ENCODE data around the gene SPATC1L. TPM values are rescaled to one million over a fixed set of nuclear protein-coding genes. Genes with fewer than 3 reads are reported as not detected.
A peak's percentile ranks its signal among the peaks of the same experiment; 100 is the strongest.

Gene SPATC1L
- total and polyA plus RNA-seq, 7 donors, result 1.9 to 6.0 (median 3.9) TPM

- Histone ChIP-seq H3K4me3 (no peak overlapping the region), H3K36me3 (ENCODE audit: insufficient read depth in 1 of 2, low read depth in 1 of 2) (no peaks in the 10 kb centered on the region), H3K9me3 (no peaks in the 10 kb centered on the region), H3K27me3 (ENCODE audit: insufficient read depth in 3 of 3, low read length in 2 of 3) (no peaks in the 10 kb centered on the region), H3K27ac (no peak overlapping the region), H3K4me1 (no peaks in the 10 kb centered on the region)
- peak in 1 of 2 donors; percentile 33 for DNase-seq
- no peak for TF ChIP-seq CTCF (IDR thresholded peaks at IDR 0.05)
- 92 to 98% (median 98%) methylated on average over 12 of the region's 12 CpGs for WGBS, 3 donors
- intact Hi-C loops (cut with DNase I), result no loop called here
- ATAC-seq, result no peak
Observed at GRCh38 chr21:46159390-46159789, 24.9 kb downstream of the SPATC1L start.

GRCh38 chr21:46158666-46159300, 25.5 kb downstream of the SPATC1L start:
- H3K4me1 ChIP-seq, result no peaks in the 10 kb centered on the region
- DNase-seq (peak in 1 of 2 donors; percentile 29), ATAC-seq (no peak)
- TF ChIP-seq CTCF (IDR thresholded peaks at IDR 0.05), result no peak
- H3K27me3 ChIP-seq (ENCODE audit: insufficient read depth in 3 of 3, low read length in 2 of 3), result no peaks in the 10 kb centered on the region
- intact Hi-C loops (cut with DNase I), result no loop called here
- no peak overlapping the region for H3K27ac ChIP-seq
- no peak overlapping the region for H3K4me3 ChIP-seq
- no peaks in the 10 kb centered on the region for H3K36me3 ChIP-seq (ENCODE audit: insufficient read depth in 1 of 2, low read depth in 1 of 2)
- no peaks in the 10 kb centered on the region for H3K9me3 ChIP-seq
- WGBS, 3 donors, result 88 to 90% (median 89%) methylated on average over 10 of the region's 10 CpGs

GRCh38 chr21:46157987-46158451, 26.2 kb downstream of the SPATC1L start:
- no peak overlapping the region for H3K27ac ChIP-seq
- WGBS, 3 donors, result 83 to 89% (median 88%) methylated on average over 14 to 15 of the region's 15 CpGs
- H3K27me3 ChIP-seq (ENCODE audit: insufficient read depth in 3 of 3, low read length in 2 of 3), result no peaks in the 10 kb centered on the region
- H3K9me3 ChIP-seq, result no peaks in the 10 kb centered on the region
- no peak for TF ChIP-seq CTCF (IDR thresholded peaks at IDR 0.05)
- DNase-seq (no peak), ATAC-seq (no peak)
- no peak overlapping the region for H3K4me3 ChIP-seq
- no peaks in the 10 kb centered on the region for H3K36me3 ChIP-seq (ENCODE audit: insufficient read depth in 1 of 2, low read depth in 1 of 2)
- H3K4me1 ChIP-seq, result no peaks in the 10 kb centered on the region
- intact Hi-C loops (cut with DNase I), result no loop called here

- intact Hi-C loops (cut with DNase I), result no loop called here
- 81 to 96% (median 91%) methylated on average over 12 of the region's 12 CpGs for WGBS, 3 donors
- no peak overlapping the region for H3K4me3 ChIP-seq
- DNase-seq (peak in 1 of 2 donors; percentile 32), ATAC-seq (no peak)
- no peak overlapping the region for H3K27ac ChIP-seq
- no peak for TF ChIP-seq CTCF (IDR thresholded peaks at IDR 0.05)
- H3K36me3 ChIP-seq (ENCODE audit: insufficient read depth in 1 of 2, low read depth in 1 of 2), result no peaks in the 10 kb centered on the region
- no peaks in the 10 kb centered on the region for H3K9me3 ChIP-seq
- H3K27me3 ChIP-seq (ENCODE audit: insufficient read depth in 3 of 3, low read length in 2 of 3), result no peaks in the 10 kb centered on the region
- no peaks in the 10 kb centered on the region for H3K4me1 ChIP-seq
Observed at GRCh38 chr21:46157396-46157986, 26.8 kb downstream of the SPATC1L start.

All from psoas muscle (tissue), 8 donors.